DOHH2 (cell line): ENCODE data around the gene MCTS1.
"Not testable (repeated sequence)": the region's sequence is repeated elsewhere in the genome, so short reads cannot be mapped to it uniquely, and the experiment has no call there.

Experiments used
- H3F3A ChIP-seq: fragments of 200-600 bp; sonication (generic), shearing (Covaris generic); 2 replicates; pipeline ENCODE4 v1.6.0; 2016; ENCODE audit warnings: antibody characterized with exemption, mild to moderate bottlenecking; ENCODE audit not compliant: control insufficient read depth, insufficient read depth
- H3K27ac ChIP-seq: fragments of 200-600 bp; sonication (generic); 2 replicates; pipeline ENCODE4 v1.5.1; 2014; ENCODE audit warnings: low read depth, mild to moderate bottlenecking, low read length, moderate library complexity
- H3K27me3 ChIP-seq: fragments of 200-600 bp; sonication (generic); 2 replicates; pipeline ENCODE4 v1.6.1; 2014; ENCODE audit warnings: mild to moderate bottlenecking, low read length, mixed read lengths; ENCODE audit not compliant: control insufficient read depth
- H3K36me3 ChIP-seq: fragments of 200-600 bp; sonication (generic); 2 replicates; pipeline ENCODE4 v1.6.1; 2014; ENCODE audit warnings: mild to moderate bottlenecking, low read length, moderate library complexity, mixed read lengths; ENCODE audit not compliant: control insufficient read depth
- H3K4me1 ChIP-seq: fragments of 200-600 bp; sonication (generic); 2 replicates; pipeline ENCODE4 v1.6.1; 2014; ENCODE audit warnings: mild to moderate bottlenecking, low read length, mixed read lengths; ENCODE audit not compliant: control insufficient read depth
- H3K4me2 ChIP-seq: fragments of 200-600 bp; sonication (generic); 2 replicates; pipeline ENCODE4 v1.6.0; 2014; ENCODE audit warnings: mild to moderate bottlenecking, low read length, moderate library complexity
- H3K4me3 ChIP-seq: fragments of 200-600 bp; sonication (generic); 2 replicates; pipeline ENCODE4 v1.5.1; 2014; ENCODE audit warnings: mild to moderate bottlenecking, low read length, mixed read lengths
- H3K79me2 ChIP-seq: fragments of 200-600 bp; sonication (generic); 2 replicates; pipeline ENCODE4 v1.6.1; 2014; ENCODE audit warnings: mild to moderate bottlenecking, low read length, mixed read lengths; ENCODE audit not compliant: control insufficient read depth
- H3K9me2 ChIP-seq: fragments of 200-600 bp; sonication (generic); replicated peaks from 2 replicates; pipeline ENCODE4 v1.6.1; 2014; ENCODE audit warnings: mild to moderate bottlenecking, low read length, mixed read lengths; ENCODE audit not compliant: control insufficient read depth
- H3K9me3 ChIP-seq: fragments of 200-600 bp; sonication (generic); 2 replicates; pipeline ENCODE4 v1.6.1; 2014; ENCODE audit warnings: antibody characterized with exemption, low read length, mixed read lengths; ENCODE audit not compliant: control insufficient read depth, insufficient read depth
- H4K20me1 ChIP-seq: fragments of 200-600 bp; sonication (generic); 2 replicates; pipeline ENCODE4 v1.6.0; 2014; ENCODE audit warnings: low read depth, mild to moderate bottlenecking, antibody characterized with exemption, low read length, moderate library complexity; ENCODE audit not compliant: control insufficient read depth, insufficient read depth
- EZH2phosphoT487 ChIP-seq: fragments of 200-600 bp; sonication (generic); IDR thresholded peaks from 2 replicates; pipeline ENCODE4 v1.6.1; 2017; ENCODE audit warnings: borderline replicate concordance, mild to moderate bottlenecking, antibody characterized with exemption, low read length, moderate library complexity, mixed read lengths
- TF ChIP-seq, protein P1 (sequence below): fragments of 200-600 bp; sonication (generic); IDR thresholded peaks from one replicate; pipeline ENCODE4 v1.5.1; 2014; ENCODE audit warnings: antibody characterized with exemption, mild to moderate bottlenecking, low read depth, low read length; ENCODE audit not compliant: poor library complexity, severe bottlenecking

Gene MCTS1

GRCh38 chrX:120568035-120568434 is 35.9 kb upstream of the MCTS1 start:
- TF ChIP-seq, protein P1, sequence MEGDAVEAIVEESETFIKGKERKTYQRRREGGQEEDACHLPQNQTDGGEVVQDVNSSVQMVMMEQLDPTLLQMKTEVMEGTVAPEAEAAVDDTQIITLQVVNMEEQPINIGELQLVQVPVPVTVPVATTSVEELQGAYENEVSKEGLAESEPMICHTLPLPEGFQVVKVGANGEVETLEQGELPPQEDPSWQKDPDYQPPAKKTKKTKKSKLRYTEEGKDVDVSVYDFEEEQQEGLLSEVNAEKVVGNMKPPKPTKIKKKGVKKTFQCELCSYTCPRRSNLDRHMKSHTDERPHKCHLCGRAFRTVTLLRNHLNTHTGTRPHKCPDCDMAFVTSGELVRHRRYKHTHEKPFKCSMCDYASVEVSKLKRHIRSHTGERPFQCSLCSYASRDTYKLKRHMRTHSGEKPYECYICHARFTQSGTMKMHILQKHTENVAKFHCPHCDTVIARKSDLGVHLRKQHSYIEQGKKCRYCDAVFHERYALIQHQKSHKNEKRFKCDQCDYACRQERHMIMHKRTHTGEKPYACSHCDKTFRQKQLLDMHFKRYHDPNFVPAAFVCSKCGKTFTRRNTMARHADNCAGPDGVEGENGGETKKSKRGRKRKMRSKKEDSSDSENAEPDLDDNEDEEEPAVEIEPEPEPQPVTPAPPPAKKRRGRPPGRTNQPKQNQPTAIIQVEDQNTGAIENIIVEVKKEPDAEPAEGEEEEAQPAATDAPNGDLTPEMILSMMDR = no peak
- TF ChIP-seq EZH2phosphoT487 = no peak
- no peak overlapping the region for H3K27ac ChIP-seq
- H3F3A ChIP-seq = no peaks in the 10 kb centered on the region
- no peaks in the 10 kb centered on the region for H3K9me3 ChIP-seq
- no peak overlapping the region for H3K4me2 ChIP-seq
- H3K79me2 ChIP-seq = no peaks in the 10 kb centered on the region
- no peaks in the 10 kb centered on the region for H3K27me3 ChIP-seq
- H4K20me1 ChIP-seq = no peaks in the 10 kb centered on the region
- H3K4me1 ChIP-seq = 0 out of 2 replicates have a peak, but pooled peaks cover 3% of the 10 kb centered on the region
- H3K4me3 ChIP-seq = no peak overlapping the region
- no peaks in the 10 kb centered on the region for H3K36me3 ChIP-seq
- no peaks in the 10 kb centered on the region for H3K9me2 ChIP-seq

DNA sequence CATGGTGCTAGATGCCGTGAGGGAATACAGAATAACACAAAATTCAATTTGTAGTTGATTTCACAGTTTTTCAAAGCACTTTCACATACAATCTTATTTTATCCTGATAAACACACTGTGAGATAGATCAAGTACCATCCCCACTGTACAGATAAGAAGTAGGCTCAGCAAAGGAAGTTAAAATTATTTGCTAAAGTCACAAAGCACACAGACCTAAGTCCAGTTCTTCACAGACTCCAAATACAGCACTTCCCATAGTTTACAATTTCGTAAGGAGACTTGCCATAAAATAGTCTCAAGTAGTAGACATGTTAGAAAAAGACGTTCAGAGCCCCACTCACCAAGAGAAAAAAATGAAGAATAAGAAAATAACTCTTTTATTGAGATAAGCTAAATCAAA is 35.3 kb upstream of the MCTS1 start:
- H3K4me1 ChIP-seq = 0 out of 2 replicates have a peak, but pooled peaks cover 3% of the 10 kb centered on the region
- H3K9me3 ChIP-seq = no peaks in the 10 kb centered on the region
- no peaks in the 10 kb centered on the region for H3K27me3 ChIP-seq
- TF ChIP-seq, protein P1 = no peak
- no peak for TF ChIP-seq EZH2phosphoT487
- no peaks in the 10 kb centered on the region for H3K36me3 ChIP-seq
- no peaks in the 10 kb centered on the region for H3K79me2 ChIP-seq
- no peak overlapping the region for H3K27ac ChIP-seq
- no peaks in the 10 kb centered on the region for H3K9me2 ChIP-seq
- no peak overlapping the region for H3K4me3 ChIP-seq
- no peaks in the 10 kb centered on the region for H3F3A ChIP-seq
- no peak overlapping the region for H3K4me2 ChIP-seq
- no peaks in the 10 kb centered on the region for H4K20me1 ChIP-seq

DNA sequence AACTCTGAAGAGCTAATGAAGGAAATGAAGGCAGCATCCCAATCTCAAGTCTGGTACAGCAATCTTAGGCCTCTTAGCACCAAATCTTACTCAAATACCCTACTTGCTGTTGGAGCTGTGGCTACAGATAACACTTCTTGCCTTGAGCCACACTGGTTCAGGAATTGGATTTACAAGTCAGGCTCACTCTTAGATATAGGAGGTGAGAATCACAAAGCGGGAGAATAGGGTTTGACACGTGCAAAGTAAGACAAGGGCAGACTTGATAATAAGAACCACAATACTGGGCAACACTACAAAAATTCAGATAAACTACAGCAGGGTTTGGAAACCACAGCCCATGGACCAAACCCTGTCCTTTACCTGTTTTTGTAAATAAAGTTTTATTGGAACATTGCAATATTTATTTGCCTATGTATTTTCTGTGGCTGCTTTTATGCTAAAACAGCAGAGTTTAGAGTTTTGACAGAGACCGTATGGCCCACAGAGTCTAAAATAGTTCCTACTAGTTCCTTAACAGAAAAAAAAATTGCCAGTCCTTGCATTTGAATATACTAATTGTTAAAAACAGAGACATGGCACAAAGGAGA is 33.8 kb upstream of the MCTS1 start:
- Histone ChIP-seq H3K4me3 (no peak overlapping the region), H3F3A (no peaks in the 10 kb centered on the region), H3K4me1 (0 out of 2 replicates have a peak, but pooled peaks cover 3% of the 10 kb centered on the region), H3K79me2 (no peaks in the 10 kb centered on the region), H3K36me3 (no peaks in the 10 kb centered on the region), H3K9me3 (no peaks in the 10 kb centered on the region), H3K27me3 (no peaks in the 10 kb centered on the region), H3K27ac (no peak overlapping the region), H3K4me2 (no peak overlapping the region), H3K9me2 (no peaks in the 10 kb centered on the region), H4K20me1 (no peaks in the 10 kb centered on the region)
- TF ChIP-seq EZH2phosphoT487 = no peak
- TF ChIP-seq, protein P1 = no peak

DNA sequence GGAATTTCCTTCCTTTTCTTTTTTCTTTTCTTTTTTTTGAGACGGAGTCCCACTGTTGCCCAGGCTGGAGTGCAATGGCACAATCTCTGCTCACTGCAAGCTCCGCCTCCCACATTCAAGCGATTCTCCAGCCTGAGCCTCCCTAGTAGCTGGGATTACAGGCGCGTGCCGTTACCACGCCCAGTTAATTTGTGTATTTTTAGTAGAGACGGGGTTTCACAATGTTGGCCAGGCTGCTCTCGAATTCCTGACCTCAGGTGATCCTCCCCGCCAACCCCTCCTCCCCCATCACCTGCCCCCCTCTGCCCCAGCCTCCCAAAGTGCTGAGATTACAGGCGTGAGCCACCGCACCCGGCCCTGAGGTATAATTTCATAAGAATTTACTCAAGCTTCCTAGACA is 30.1 kb upstream of the MCTS1 start:
- not testable (repeated sequence) for H3K9me3 ChIP-seq, H3K27me3 ChIP-seq, H3K4me1 ChIP-seq, H3K9me2 ChIP-seq, H3K79me2 ChIP-seq, H3F3A ChIP-seq, H4K20me1 ChIP-seq, H3K27ac ChIP-seq, H3K4me2 ChIP-seq, H3K36me3 ChIP-seq, H3K4me3 ChIP-seq
